ENCODE data around the gene CDON.

Gene CDON

GRCh38 chr11:125956391-125957134 lies 106.1 kb downstream of the CDON start:
- H3K4me3 ChIP-seq (ENCODE audit: low read depth, low read length), result no peak overlapping the region
- no peak for TF ChIP-seq CTCF (IDR thresholded peaks at IDR 0.05; ENCODE audit: low read depth, low read length)

DNA sequence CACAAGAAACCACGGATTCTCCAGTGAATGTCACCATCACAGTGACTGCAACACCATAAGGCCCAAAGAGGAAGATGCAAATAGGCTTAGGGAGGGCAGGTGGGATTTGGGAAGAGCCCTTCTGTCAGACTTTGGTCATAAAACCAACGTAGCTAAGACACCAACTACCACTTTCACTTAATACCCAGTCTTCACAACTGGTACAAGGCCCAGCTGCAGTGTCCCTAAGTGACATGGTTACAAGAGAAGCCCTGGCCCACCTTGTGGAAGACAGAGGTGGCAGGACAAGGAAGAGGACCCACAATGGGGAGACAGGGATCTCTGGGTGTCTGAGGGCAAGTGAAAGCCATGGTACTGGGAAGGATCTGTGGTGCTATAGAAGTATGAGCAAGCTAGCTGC lies 106.8 kb downstream of the CDON start:
- no peak overlapping the region for H3K4me3 ChIP-seq (ENCODE audit: low read depth, low read length)
- no peak for TF ChIP-seq CTCF (IDR thresholded peaks at IDR 0.05; ENCODE audit: low read depth, low read length)

- no peak for TF ChIP-seq CTCF (IDR thresholded peaks at IDR 0.05; ENCODE audit: low read depth, low read length)
- no peak overlapping the region for H3K4me3 ChIP-seq (ENCODE audit: low read depth, low read length)
Observed at GRCh38 chr11:125954945-125955640, 107.6 kb downstream of the CDON start.

- TF ChIP-seq CTCF (IDR thresholded peaks at IDR 0.05; ENCODE audit: low read depth, low read length), result no peak
- no peak overlapping the region for H3K4me3 ChIP-seq (ENCODE audit: low read depth, low read length)
Observed at GRCh38 chr11:125954123-125954944, 108.3 kb downstream of the CDON start.

GRCh38 chr11:125953401-125953935 lies 109.2 kb downstream of the CDON start:
- no peak overlapping the region for H3K4me3 ChIP-seq (ENCODE audit: low read depth, low read length)
- no peak for TF ChIP-seq CTCF (IDR thresholded peaks at IDR 0.05; ENCODE audit: low read depth, low read length)

DNA sequence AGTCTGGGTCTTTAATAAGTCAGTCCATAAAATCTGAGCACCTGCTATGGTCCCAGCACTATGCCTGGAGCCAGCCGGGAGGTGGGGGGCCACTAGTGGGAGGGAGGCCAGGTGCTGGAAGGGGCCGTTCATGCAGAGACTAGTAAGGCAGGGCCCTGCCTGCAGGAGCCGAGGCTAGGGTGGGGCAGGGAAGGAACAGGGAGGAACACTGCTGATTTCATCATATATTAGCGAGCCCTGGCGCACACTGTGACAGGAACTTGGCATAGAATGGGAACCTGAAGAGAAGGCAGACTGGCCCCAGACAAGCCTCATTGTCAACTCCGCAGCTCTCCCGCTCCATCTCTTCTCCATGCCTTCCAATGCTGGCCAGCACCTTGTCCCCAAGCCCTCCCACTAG lies 109.7 kb downstream of the CDON start:
- TF ChIP-seq CTCF (IDR thresholded peaks at IDR 0.05; ENCODE audit: low read depth, low read length), result no peak
- H3K4me3 ChIP-seq (ENCODE audit: low read depth, low read length), result no peak overlapping the region
